Karpas-422 (cell line): ENCODE results near the gene ATP10B. TPM values are rescaled to one million over a fixed set of nuclear protein-coding genes. Genes with fewer than 3 reads are reported as not detected.

Experiments
- DNase-seq: peaks from one replicate; pipeline ENCODE4 v3.0.0-alpha.2; 2015
- H2AFZ ChIP-seq: fragments of 200-600 bp; sonication (generic); 2 replicates; pipeline ENCODE4 v1.6.1; 2014; ENCODE audit warnings: antibody characterized with exemption, low read length, mixed read lengths
- H3K27ac ChIP-seq: fragments of 200-600 bp; sonication (generic); 2 replicates; pipeline ENCODE4 v1.5.1; 2014; ENCODE audit warnings: mild to moderate bottlenecking, low read length, moderate library complexity
- H3K27me3 ChIP-seq: fragments of 200-600 bp; sonication (generic); 2 replicates; pipeline ENCODE4 v1.6.1; 2014; ENCODE audit warnings: low read length, mixed read lengths
- H3K36me3 ChIP-seq: fragments of 200-600 bp; sonication (generic); 2 replicates; pipeline ENCODE4 v1.6.1; 2014; ENCODE audit warnings: low read length, mixed read lengths; ENCODE audit not compliant: insufficient read depth
- H3K4me1 ChIP-seq: fragments of 200-600 bp; sonication (generic); 2 replicates; pipeline ENCODE4 v1.6.1; 2014; ENCODE audit warnings: mild to moderate bottlenecking, low read length, mixed read lengths
- H3K4me2 ChIP-seq: fragments of 200-600 bp; sonication (generic); 2 replicates; pipeline ENCODE4 v1.6.1; 2014; ENCODE audit warnings: low read length, low read depth, mild to moderate bottlenecking; ENCODE audit not compliant: poor library complexity, severe bottlenecking
- H3K4me3 ChIP-seq: fragments of 200-600 bp; sonication (generic); 2 replicates; pipeline ENCODE4 v1.5.1; 2014; ENCODE audit warnings: mild to moderate bottlenecking, antibody characterized with exemption, low read length, mixed read lengths
- H3K79me2 ChIP-seq: fragments of 200-600 bp; sonication (generic); 2 replicates; pipeline ENCODE4 v1.6.1; 2014; ENCODE audit warnings: mild to moderate bottlenecking, low read length, mixed read lengths
- H3K9ac ChIP-seq: fragments of 200-600 bp; sonication (generic); 2 replicates; pipeline ENCODE4 v1.6.0; 2014; ENCODE audit warnings: low read length
- H3K9me2 ChIP-seq: fragments of 200-600 bp; sonication (generic), shearing (Covaris generic); replicated peaks from 2 replicates; pipeline ENCODE4 v1.6.0; 2014; ENCODE audit warnings: mild to moderate bottlenecking, low read length, moderate library complexity; ENCODE audit not compliant: insufficient read depth
- H3K9me3 ChIP-seq: fragments of 300-700, 200-600 bp; sonication (generic); 2 replicates; pipeline ENCODE4 v1.6.1; 2014; ENCODE audit warnings: low read length, mixed read lengths
- H4K20me1 ChIP-seq: fragments of 200-600 bp; sonication (generic); 2 replicates; pipeline ENCODE4 v1.6.1; 2014; ENCODE audit warnings: mild to moderate bottlenecking, antibody characterized with exemption, low read length, low read depth; ENCODE audit not compliant: insufficient read depth
- total RNA-seq: library from RNA; depleted of rRNA; stranded (reverse); fragments of >200 nt; shearing (Covaris generic); gene quantifications from 2 replicates; pipeline ENCODE4 v1.2.3, GENCODE V29; 2014; ENCODE audit warnings: low replicate concordance

Gene ATP10B
- total RNA-seq, 1 experiment from 2014 or later, result not detected

DNA sequence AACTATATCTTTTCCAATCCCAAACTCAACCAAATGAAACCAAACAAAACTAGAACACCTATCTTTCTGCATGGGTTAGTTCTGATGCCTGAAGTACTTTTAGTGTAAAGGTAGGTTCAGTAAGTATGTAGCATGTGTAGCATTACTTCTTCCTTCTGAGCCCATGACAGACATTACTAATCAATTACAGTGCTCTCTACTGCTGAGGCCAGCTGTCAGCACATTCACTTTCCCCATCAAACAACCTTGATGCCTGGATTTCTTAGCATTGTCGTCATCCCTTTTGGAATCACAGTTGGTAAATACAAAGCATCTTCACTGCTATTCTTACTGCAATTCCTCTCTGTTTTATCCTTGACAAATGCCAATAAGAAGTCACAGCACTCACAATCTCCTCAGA is 327.2 kb downstream of the ATP10B start:
- no peak overlapping the region for H3K4me2 ChIP-seq
- H3K9ac ChIP-seq, result no peak overlapping the region
- H3K4me1 ChIP-seq, result no peaks in the 10 kb centered on the region
- no peak for DNase-seq
- no peaks in the 10 kb centered on the region for H3K9me3 ChIP-seq
- H3K27ac ChIP-seq, result no peak overlapping the region
- H3K4me3 ChIP-seq, result no peak overlapping the region
- no peaks in the 10 kb centered on the region for H3K79me2 ChIP-seq
- H3K9me2 ChIP-seq, result no peaks in the 10 kb centered on the region
- H3K36me3 ChIP-seq, result no peaks in the 10 kb centered on the region
- no peaks in the 10 kb centered on the region for H4K20me1 ChIP-seq
- H3K27me3 ChIP-seq, result no peaks in the 10 kb centered on the region
- no peak overlapping the region for H2AFZ ChIP-seq

DNA sequence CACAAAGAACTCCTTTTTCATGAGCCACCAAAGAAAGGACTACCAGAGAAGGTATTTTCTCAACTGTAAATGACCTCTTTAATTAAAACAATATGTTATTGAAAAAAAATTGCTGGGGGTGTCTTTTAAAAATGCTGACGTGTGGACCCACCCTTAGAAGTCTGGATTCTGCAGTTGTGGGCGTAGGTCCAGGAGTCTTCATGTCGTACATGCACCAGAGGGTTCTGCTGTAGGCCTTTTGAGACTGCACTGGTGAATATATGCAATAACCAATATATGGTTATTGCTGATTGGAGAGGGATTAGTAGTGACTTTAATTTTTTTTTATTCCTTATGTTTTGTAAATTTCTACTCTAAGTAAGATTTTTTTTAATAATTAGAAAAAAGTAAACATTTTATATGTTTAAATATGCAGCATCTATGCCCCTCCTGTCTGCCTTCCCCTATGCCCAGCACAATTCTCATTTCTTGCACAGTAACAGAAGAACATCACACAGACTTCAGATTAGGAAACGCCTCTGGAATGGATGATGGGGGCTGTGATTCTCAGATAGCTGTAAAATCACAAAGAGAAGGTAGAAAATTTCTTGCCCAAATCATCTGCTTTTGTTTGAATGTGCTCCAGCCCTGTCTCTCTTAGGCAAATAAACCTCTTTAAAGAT is 328.4 kb downstream of the ATP10B start:
- Histone ChIP-seq H3K36me3 (no peaks in the 10 kb centered on the region), H3K27me3 (no peaks in the 10 kb centered on the region), H3K27ac (no peak overlapping the region), H3K4me1 (no peaks in the 10 kb centered on the region), H3K4me2 (no peak overlapping the region), H3K9me3 (no peaks in the 10 kb centered on the region), H3K9me2 (no peaks in the 10 kb centered on the region), H2AFZ (no peak overlapping the region), H3K4me3 (no peak overlapping the region), H3K9ac (no peak overlapping the region), H4K20me1 (no peaks in the 10 kb centered on the region), H3K79me2 (no peaks in the 10 kb centered on the region)
- DNase-seq, result no peak

DNA sequence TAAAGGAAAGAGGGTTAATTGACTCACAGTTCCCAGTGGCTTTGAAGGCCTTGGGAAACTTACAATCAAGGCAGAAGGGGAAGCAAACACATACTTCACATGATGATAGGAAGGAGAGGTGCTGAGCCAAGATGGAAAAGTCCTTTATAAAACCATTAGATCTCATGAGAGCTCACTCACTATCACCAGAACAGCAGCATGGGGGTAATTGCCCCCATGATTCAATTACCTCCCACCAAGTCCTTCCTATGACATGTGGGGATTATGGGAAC is 330.7 kb downstream of the ATP10B start:
- no peak overlapping the region for H2AFZ ChIP-seq
- no peak overlapping the region for H3K4me2 ChIP-seq
- no peak overlapping the region for H3K9ac ChIP-seq
- no peaks in the 10 kb centered on the region for H3K36me3 ChIP-seq
- H3K27me3 ChIP-seq, result no peaks in the 10 kb centered on the region
- H4K20me1 ChIP-seq, result no peaks in the 10 kb centered on the region
- H3K79me2 ChIP-seq, result no peaks in the 10 kb centered on the region
- no peak for DNase-seq
- H3K9me2 ChIP-seq, result no peaks in the 10 kb centered on the region
- H3K4me1 ChIP-seq, result no peaks in the 10 kb centered on the region
- no peak overlapping the region for H3K4me3 ChIP-seq
- H3K27ac ChIP-seq, result no peak overlapping the region
- no peaks in the 10 kb centered on the region for H3K9me3 ChIP-seq

DNA sequence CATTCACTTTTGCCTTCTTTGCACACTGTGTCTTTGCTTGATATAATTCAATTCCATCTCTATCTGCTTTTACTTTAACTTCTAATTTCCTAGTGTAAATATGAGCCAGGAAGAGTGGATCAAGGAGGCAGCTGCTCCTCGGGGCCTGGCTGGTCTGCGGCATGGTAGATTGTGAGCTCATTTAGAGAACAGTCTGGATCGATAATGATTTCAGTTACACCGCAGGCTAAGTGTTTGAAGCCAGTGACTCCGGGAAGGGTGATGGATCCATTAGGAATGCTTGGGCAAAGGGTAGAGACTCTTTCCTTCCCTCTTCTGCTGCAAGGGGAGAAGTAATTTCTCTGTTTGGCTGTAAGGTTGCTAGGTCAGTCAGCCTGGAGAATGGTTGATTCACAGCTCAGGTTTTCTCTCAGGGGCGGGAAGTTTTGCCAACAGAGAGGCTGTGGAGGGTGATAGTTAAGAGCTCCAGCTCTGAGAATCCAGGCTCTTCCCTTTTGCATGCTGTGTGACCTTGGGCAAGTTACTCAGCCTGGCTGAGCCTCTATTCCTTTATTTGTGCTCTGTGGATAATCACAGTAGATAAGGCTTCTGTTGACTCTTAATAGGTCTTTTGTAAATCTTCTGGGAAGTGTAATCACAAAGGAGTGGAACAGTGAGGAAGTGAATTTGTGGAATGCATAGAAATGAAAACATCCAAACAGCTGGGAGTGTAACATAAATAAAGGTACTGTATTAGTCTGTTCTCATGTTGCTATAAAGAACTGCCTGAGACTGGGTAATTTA is 331.2 kb downstream of the ATP10B start:
- no peak overlapping the region for H3K4me3 ChIP-seq
- no peaks in the 10 kb centered on the region for H3K4me1 ChIP-seq
- no peak overlapping the region for H3K9ac ChIP-seq
- H3K27ac ChIP-seq, result no peak overlapping the region
- H3K4me2 ChIP-seq, result no peak overlapping the region
- H4K20me1 ChIP-seq, result no peaks in the 10 kb centered on the region
- H2AFZ ChIP-seq, result no peak overlapping the region
- no peaks in the 10 kb centered on the region for H3K79me2 ChIP-seq
- no peaks in the 10 kb centered on the region for H3K27me3 ChIP-seq
- H3K9me3 ChIP-seq, result no peaks in the 10 kb centered on the region
- no peaks in the 10 kb centered on the region for H3K36me3 ChIP-seq
- DNase-seq, result no peak
- H3K9me2 ChIP-seq, result no peaks in the 10 kb centered on the region

DNA sequence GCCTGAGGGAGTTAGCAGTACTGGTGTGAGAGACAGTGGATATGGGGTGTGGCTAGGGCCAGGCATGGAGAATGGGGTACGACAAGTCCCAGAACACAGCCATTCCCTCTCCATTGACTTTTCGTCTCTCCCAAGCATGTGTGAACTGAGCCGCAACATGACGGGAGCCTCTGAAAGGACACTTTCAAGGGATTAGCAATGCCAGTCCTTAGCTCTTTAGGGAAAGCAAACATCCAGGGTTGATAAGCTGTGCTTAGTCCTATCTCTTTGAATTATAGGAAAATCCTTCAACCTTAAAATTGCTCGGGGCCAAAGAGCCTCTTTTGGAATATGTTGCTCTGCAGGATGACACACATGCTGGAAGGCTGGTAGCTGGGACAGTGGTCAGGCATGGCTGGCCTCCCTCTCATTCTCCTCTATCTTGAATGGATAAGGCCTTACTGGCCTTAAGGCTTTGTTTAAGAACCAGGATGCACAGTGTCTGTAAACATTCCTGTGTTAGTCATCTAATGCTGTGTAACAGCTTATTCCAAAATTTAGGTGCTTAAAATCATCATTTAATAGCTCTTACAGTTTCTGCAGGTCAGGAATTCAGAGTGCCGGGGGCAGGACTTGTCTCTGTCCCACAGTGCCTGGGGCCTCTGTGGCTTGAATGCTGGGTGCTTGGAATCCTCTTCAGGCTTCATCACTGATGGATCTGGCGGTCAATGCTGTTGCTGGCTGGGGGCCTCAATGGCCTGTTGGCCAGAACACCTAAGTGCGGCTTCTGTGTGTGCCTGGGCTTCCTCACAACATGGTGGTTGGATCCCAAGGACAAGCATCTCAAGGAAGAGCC is 335.1 kb downstream of the ATP10B start:
- Histone ChIP-seq H3K9ac (no peak overlapping the region), H3K9me3 (no peaks in the 10 kb centered on the region), H3K27me3 (no peaks in the 10 kb centered on the region), H3K4me3 (no peak overlapping the region), H3K9me2 (no peaks in the 10 kb centered on the region), H3K4me1 (no peaks in the 10 kb centered on the region), H2AFZ (no peak overlapping the region), H3K36me3 (no peaks in the 10 kb centered on the region), H3K4me2 (no peak overlapping the region), H3K27ac (no peak overlapping the region), H4K20me1 (no peaks in the 10 kb centered on the region), H3K79me2 (no peaks in the 10 kb centered on the region)
- no peak for DNase-seq

DNA sequence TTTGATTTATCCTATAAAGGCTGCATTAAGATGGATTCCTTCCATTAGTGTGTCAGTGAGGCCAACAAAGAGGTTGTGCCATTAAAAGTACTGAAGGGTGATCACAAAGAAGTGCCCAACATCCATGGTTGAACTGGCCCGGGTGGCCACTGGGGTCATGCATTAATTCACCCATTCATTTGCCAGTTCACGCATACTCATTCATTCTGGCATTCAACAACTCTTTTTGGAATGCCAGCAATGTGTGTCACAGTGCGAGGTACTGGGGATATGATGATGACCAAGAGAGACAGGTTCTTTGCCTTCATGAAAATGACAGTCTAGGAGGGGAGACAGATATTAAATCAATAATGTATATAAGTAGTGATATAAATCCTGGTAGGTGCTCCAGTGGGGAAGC is 337.1 kb downstream of the ATP10B start:
- Histone ChIP-seq H3K4me2 (no peak overlapping the region), H3K79me2 (no peaks in the 10 kb centered on the region), H3K9me2 (no peaks in the 10 kb centered on the region), H3K27ac (no peak overlapping the region), H3K9ac (no peak overlapping the region), H3K4me1 (no peaks in the 10 kb centered on the region), H2AFZ (no peak overlapping the region), H3K36me3 (no peaks in the 10 kb centered on the region), H3K4me3 (no peak overlapping the region), H4K20me1 (no peaks in the 10 kb centered on the region), H3K9me3 (no peaks in the 10 kb centered on the region), H3K27me3 (no peaks in the 10 kb centered on the region)
- DNase-seq, result no peak

DNA sequence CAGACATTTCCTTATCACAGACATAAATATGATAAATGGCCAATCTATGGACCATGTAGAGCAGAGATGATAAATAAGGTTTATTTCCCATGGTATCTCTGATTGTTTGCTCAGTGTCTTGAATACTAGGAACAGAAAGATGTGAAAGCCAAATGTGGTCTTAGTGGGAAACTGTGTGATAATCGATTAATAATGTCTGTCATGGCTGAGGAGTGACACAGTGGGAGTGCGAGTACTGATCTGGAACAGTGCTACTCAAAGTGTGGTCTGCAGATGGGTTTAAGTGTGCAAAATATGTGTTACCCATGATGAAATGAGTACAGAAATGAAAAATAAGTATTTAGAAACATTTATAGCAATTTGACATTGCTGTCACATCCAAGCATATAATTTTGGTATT is 337.8 kb downstream of the ATP10B start:
- no peak for DNase-seq

DNA sequence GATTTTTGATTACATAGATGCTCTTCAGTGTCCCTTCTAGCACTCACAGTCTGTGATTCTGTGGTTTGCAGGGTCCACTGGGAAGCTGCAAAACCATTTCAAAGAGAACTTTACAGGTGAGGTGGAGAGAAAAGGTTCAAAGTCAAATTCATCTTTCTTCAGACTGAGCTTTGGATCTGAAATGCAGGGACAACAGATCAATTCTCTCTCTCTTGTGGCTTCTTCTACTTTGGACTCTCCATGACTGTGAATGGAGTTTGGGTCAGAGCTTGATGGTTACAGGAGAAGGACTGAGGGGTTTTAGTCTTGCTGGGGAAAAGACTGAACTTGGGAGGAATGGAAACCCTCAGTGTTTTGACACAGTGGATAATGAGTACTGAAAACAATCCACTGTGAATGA is 338.5 kb downstream of the ATP10B start:
- H2AFZ ChIP-seq, result no peak overlapping the region
- H3K79me2 ChIP-seq, result no peaks in the 10 kb centered on the region
- no peaks in the 10 kb centered on the region for H3K9me2 ChIP-seq
- no peak overlapping the region for H3K27ac ChIP-seq
- H3K9me3 ChIP-seq, result no peaks in the 10 kb centered on the region
- H3K36me3 ChIP-seq, result no peaks in the 10 kb centered on the region
- H3K4me2 ChIP-seq, result no peak overlapping the region
- no peaks in the 10 kb centered on the region for H4K20me1 ChIP-seq
- no peaks in the 10 kb centered on the region for H3K4me1 ChIP-seq
- no peak overlapping the region for H3K9ac ChIP-seq
- no peak overlapping the region for H3K4me3 ChIP-seq
- no peak for DNase-seq
- no peaks in the 10 kb centered on the region for H3K27me3 ChIP-seq

More for the DNA sequence above, 337.8 kb downstream of the ATP10B start:
- H3K4me3 ChIP-seq, result no peak overlapping the region
- H4K20me1 ChIP-seq, result no peaks in the 10 kb centered on the region
- H3K79me2 ChIP-seq, result no peaks in the 10 kb centered on the region
- no peak overlapping the region for H3K27ac ChIP-seq
- H3K4me2 ChIP-seq, result no peak overlapping the region
- H3K9me2 ChIP-seq, result no peaks in the 10 kb centered on the region
- no peaks in the 10 kb centered on the region for H3K9me3 ChIP-seq
- no peak overlapping the region for H3K9ac ChIP-seq
- H3K36me3 ChIP-seq, result no peaks in the 10 kb centered on the region
- no peak overlapping the region for H2AFZ ChIP-seq
- no peaks in the 10 kb centered on the region for H3K27me3 ChIP-seq
- no peaks in the 10 kb centered on the region for H3K4me1 ChIP-seq
